Measurements from ENCODE around the gene LMF2. TPM values are rescaled to one million over a fixed set of nuclear protein-coding genes. Genes with fewer than 3 reads are reported as not detected.
A peak's percentile ranks its signal among the peaks of the same experiment; 100 is the strongest.

Gene LMF2
- total RNA-seq (2021; fragmentation: NEBNext Ultra II Directional; extraction: Animal tissue kit (Norgen Biotek cat#: 25700)), result 100 to 1,000 TPM; 110 to 133 (median 118) TPM
- long read RNA-seq, transcript LMF2-202 (14 exons, 2,582 nt), result major isoform, 48 of 98 reads
- long read RNA-seq, partial matches to known transcripts, result 35 of 98 reads
- long read RNA-seq, other reads (novel, unspliced or antisense), result 15 of 98 reads

GRCh38 chr22:50507421-50507990, at the start of gene LMF2:
TSS of gene LMF2 (minus strand) at chr22:50507702. CDS start at chr22:50507675, 27 bp downstream.
- Mint-ChIP-seq H3K4me1 (ENCODE audit: low read depth) (peaks cover 12% of the 10 kb centered on the region), H3K9me3 (no peaks in the 10 kb centered on the region), H3K27me3 (ENCODE audit: insufficient read depth) (no peaks in the 10 kb centered on the region), H3K36me3 (ENCODE audit: low read depth) (no peaks in the 10 kb centered on the region), H3K4me3 (peak within 1 kb of the TSS; percentile 95), H3K27ac (peak within 1 kb of the TSS; percentile 83)
- no peak for TF ChIP-seq CTCF (IDR thresholded peaks at IDR 0.05)
- peak; percentile 72 for DNase-seq

GRCh38 chr22:50556703-50557102, 49.2 kb upstream of the LMF2 start:
- Mint-ChIP-seq H3K4me1 (ENCODE audit: low read depth) (no peaks in the 10 kb centered on the region), H3K36me3 (ENCODE audit: low read depth) (no peaks in the 10 kb centered on the region), H3K27ac (no peak overlapping the region), H3K27me3 (ENCODE audit: insufficient read depth) (peaks cover 23% of the 10 kb centered on the region), H3K4me3 (no peak overlapping the region), H3K9me3 (no peaks in the 10 kb centered on the region)
- DNase-seq, result no peak
- TF ChIP-seq CTCF (IDR thresholded peaks at IDR 0.05), result no peak

GRCh38 chr22:50553310-50553709, 45.8 kb upstream of the LMF2 start:
- Mint-ChIP-seq H3K27ac (no peak overlapping the region), H3K27me3 (ENCODE audit: insufficient read depth) (peaks cover 32% of the 10 kb centered on the region), H3K9me3 (no peaks in the 10 kb centered on the region), H3K4me3 (no peak overlapping the region), H3K4me1 (ENCODE audit: low read depth) (no peaks in the 10 kb centered on the region), H3K36me3 (ENCODE audit: low read depth) (no peaks in the 10 kb centered on the region)
- DNase-seq, result no peak
- TF ChIP-seq CTCF (IDR thresholded peaks at IDR 0.05), result no peak

- Mint-ChIP-seq H3K27me3 (ENCODE audit: insufficient read depth) (peaks cover 40% of the 10 kb centered on the region), H3K9me3 (no peaks in the 10 kb centered on the region), H3K36me3 (ENCODE audit: low read depth) (no peaks in the 10 kb centered on the region), H3K27ac (no peak overlapping the region), H3K4me3 (no peak overlapping the region), H3K4me1 (ENCODE audit: low read depth) (no peaks in the 10 kb centered on the region)
- TF ChIP-seq CTCF (IDR thresholded peaks at IDR 0.05), result no peak
- DNase-seq, result no peak
Observed at GRCh38 chr22:50551160-50551752, 43.8 kb upstream of the LMF2 start.

- Mint-ChIP-seq H3K9me3 (no peaks in the 10 kb centered on the region), H3K36me3 (ENCODE audit: low read depth) (no peaks in the 10 kb centered on the region), H3K4me3 (no peak overlapping the region), H3K27ac (no peak overlapping the region), H3K27me3 (ENCODE audit: insufficient read depth) (peaks cover 43% of the 10 kb centered on the region), H3K4me1 (ENCODE audit: low read depth) (no peaks in the 10 kb centered on the region)
- no peak for DNase-seq
- no peak for TF ChIP-seq CTCF (IDR thresholded peaks at IDR 0.05)
Observed at GRCh38 chr22:50550395-50550794, 42.9 kb upstream of the LMF2 start.

Data from HFFc6 (cell line).